ENCODE results near the gene NRCAM.

DNA sequence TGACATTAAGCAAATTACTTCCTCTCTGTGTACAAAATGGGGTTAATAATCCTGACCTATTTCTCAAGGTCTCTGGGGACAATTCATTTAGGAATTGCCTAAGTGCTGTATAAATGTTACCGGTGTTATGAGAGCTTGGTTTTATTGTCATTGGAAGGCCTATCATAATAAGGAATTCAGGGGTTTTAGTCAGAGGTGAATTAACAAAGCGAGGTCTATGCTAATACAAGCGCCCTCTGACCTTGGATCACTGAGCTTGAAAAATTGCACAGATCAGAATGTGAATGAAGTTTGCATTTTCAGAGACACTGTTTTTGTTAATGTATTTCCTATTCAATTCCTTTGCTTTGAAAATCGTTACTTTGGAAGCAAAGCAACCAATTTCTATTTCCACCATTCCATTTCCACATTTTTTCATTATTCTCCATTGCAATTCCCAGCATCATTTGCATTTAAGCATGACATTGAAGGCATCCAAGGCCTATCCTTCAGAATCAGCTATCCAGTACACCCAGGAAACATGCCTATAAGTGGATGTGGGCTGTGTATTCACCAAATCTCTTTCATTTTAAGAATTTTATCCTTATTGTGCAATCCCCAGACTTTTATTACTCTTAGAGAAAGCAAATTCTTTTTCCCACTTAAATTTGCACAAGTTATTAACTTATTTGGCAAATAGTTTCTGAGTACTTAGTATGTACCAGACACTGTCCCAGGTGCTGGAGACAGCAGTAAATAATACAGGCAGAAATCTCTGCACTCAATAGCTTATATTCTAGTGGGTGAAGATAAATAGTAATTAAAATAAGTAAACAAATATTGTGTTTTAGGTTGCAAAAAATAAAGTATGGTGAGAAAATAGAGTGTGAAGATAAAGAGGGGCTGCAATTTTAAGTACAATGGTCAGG, 133.1 kb downstream of the NRCAM start:
- TF ChIP-seq, protein P1, sequence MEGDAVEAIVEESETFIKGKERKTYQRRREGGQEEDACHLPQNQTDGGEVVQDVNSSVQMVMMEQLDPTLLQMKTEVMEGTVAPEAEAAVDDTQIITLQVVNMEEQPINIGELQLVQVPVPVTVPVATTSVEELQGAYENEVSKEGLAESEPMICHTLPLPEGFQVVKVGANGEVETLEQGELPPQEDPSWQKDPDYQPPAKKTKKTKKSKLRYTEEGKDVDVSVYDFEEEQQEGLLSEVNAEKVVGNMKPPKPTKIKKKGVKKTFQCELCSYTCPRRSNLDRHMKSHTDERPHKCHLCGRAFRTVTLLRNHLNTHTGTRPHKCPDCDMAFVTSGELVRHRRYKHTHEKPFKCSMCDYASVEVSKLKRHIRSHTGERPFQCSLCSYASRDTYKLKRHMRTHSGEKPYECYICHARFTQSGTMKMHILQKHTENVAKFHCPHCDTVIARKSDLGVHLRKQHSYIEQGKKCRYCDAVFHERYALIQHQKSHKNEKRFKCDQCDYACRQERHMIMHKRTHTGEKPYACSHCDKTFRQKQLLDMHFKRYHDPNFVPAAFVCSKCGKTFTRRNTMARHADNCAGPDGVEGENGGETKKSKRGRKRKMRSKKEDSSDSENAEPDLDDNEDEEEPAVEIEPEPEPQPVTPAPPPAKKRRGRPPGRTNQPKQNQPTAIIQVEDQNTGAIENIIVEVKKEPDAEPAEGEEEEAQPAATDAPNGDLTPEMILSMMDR (IDR thresholded peaks at IDR 0.05), result no peak
- no peak for TF ChIP-seq POLR2A (IDR thresholded peaks at IDR 0.05)

Measured in lower leg skin (tissue), 3 donors.